ENCODE data around the gene NUDT9. TPM values are rescaled to one million over a fixed set of nuclear protein-coding genes. Genes with fewer than 3 reads are reported as not detected.
A peak's percentile ranks its signal among the peaks of the same experiment; 100 is the strongest.
"Not testable (repeated sequence)": the region's sequence is repeated elsewhere in the genome, so short reads cannot be mapped to it uniquely, and the experiment has no call there.

Gene NUDT9
- total and polyA plus RNA-seq, 2 donors (not counting 1 experiment from before 2014, with no cell fraction given), result 18.8 to 29.2 TPM

- Histone ChIP-seq H3K9ac (ENCODE audit: insufficient read depth, low read length) (no peak overlapping the region), H3K9me3 (ENCODE audit: control insufficient read depth, insufficient read depth, low read depth, low read length) (no peaks in the 10 kb centered on the region), H3K27ac (ENCODE audit: insufficient read depth, low read length) (no peak overlapping the region), H3K4me3 (replicated peaks in 1 of 4; ENCODE audit: control extremely low read depth in 1 of 4, insufficient read depth in 1 of 4, low read depth in 3 of 4, low read length in 4 of 4) (no peak overlapping the region), H2AFZ (ENCODE audit: low read length) (no peak overlapping the region), H3K79me2 (ENCODE audit: control insufficient read depth, insufficient read depth, low read length) (peaks cover 28% of the 10 kb centered on the region), H3K4me2 (ENCODE audit: extremely low read depth, insufficient read depth, low read length) (peak overlapping the region; percentile 90), H3K36me3 (ENCODE audit: control insufficient read depth, insufficient read depth, low read length) (no peaks in the 10 kb centered on the region), H3K4me1 (ENCODE audit: control insufficient read depth, extremely low read depth, insufficient read depth, low read length) (no peaks in the 10 kb centered on the region), H4K20me1 (ENCODE audit: control insufficient read depth, extremely low read depth, insufficient read depth, low read length) (no peaks in the 10 kb centered on the region), H3K27me3 (ENCODE audit: control insufficient read depth, insufficient read depth, low read length) (no peaks in the 10 kb centered on the region)
- no peak for TF ChIP-seq EZH2 (IDR thresholded peaks at IDR 0.05; ENCODE audit: low read length, missing control alignments)
- no peak for TF ChIP-seq CTCF (conservative IDR thresholded peaks at IDR 0.05 in 1 of 2, IDR thresholded peaks at IDR 0.05 in 1 of 2; ENCODE audit: low read depth in 1 of 2, low read length in 2 of 2)
- no peak for DNase-seq (ENCODE audit: low read depth in 2 of 2)
Observed at GRCh38 chr4:87392183-87392582, 30.2 kb upstream of the NUDT9 start.

- not testable (repeated sequence) for H3K4me3 ChIP-seq (replicated peaks in 1 of 4; ENCODE audit: control extremely low read depth in 1 of 4, insufficient read depth in 1 of 4, low read depth in 3 of 4, low read length in 4 of 4); H4K20me1 ChIP-seq (ENCODE audit: control insufficient read depth, extremely low read depth, insufficient read depth, low read length); H2AFZ ChIP-seq (ENCODE audit: low read length); DNase-seq (ENCODE audit: low read depth in 2 of 2); H3K4me2 ChIP-seq (ENCODE audit: extremely low read depth, insufficient read depth, low read length); H3K4me1 ChIP-seq (ENCODE audit: control insufficient read depth, extremely low read depth, insufficient read depth, low read length); H3K9me3 ChIP-seq (ENCODE audit: control insufficient read depth, insufficient read depth, low read depth, low read length); H3K27me3 ChIP-seq (ENCODE audit: control insufficient read depth, insufficient read depth, low read length); H3K36me3 ChIP-seq (ENCODE audit: control insufficient read depth, insufficient read depth, low read length); H3K9ac ChIP-seq (ENCODE audit: insufficient read depth, low read length); H3K79me2 ChIP-seq (ENCODE audit: control insufficient read depth, insufficient read depth, low read length); H3K27ac ChIP-seq (ENCODE audit: insufficient read depth, low read length)
Observed at GRCh38 chr4:87395073-87395472, 27.3 kb upstream of the NUDT9 start.

GRCh38 chr4:87395851-87396250, 26.5 kb upstream of the NUDT9 start:
- H3K27me3 ChIP-seq (ENCODE audit: control insufficient read depth, insufficient read depth, low read length); H2AFZ ChIP-seq (ENCODE audit: low read length); DNase-seq (ENCODE audit: low read depth in 2 of 2); H3K9ac ChIP-seq (ENCODE audit: insufficient read depth, low read length); H3K79me2 ChIP-seq (ENCODE audit: control insufficient read depth, insufficient read depth, low read length); H4K20me1 ChIP-seq (ENCODE audit: control insufficient read depth, extremely low read depth, insufficient read depth, low read length); H3K4me3 ChIP-seq (replicated peaks in 1 of 4; ENCODE audit: control extremely low read depth in 1 of 4, insufficient read depth in 1 of 4, low read depth in 3 of 4, low read length in 4 of 4); H3K4me1 ChIP-seq (ENCODE audit: control insufficient read depth, extremely low read depth, insufficient read depth, low read length); H3K4me2 ChIP-seq (ENCODE audit: extremely low read depth, insufficient read depth, low read length); H3K36me3 ChIP-seq (ENCODE audit: control insufficient read depth, insufficient read depth, low read length); H3K9me3 ChIP-seq (ENCODE audit: control insufficient read depth, insufficient read depth, low read depth, low read length); H3K27ac ChIP-seq (ENCODE audit: insufficient read depth, low read length): not testable (repeated sequence)

GRCh38 chr4:87399148-87399547, 23.2 kb upstream of the NUDT9 start:
- Histone ChIP-seq H2AFZ (ENCODE audit: low read length) (no peak overlapping the region), H3K4me1 (ENCODE audit: control insufficient read depth, extremely low read depth, insufficient read depth, low read length) (no peaks in the 10 kb centered on the region), H3K27me3 (ENCODE audit: control insufficient read depth, insufficient read depth, low read length) (no peaks in the 10 kb centered on the region), H3K9me3 (ENCODE audit: control insufficient read depth, insufficient read depth, low read depth, low read length) (no peaks in the 10 kb centered on the region), H3K4me3 (replicated peaks in 1 of 4; ENCODE audit: control extremely low read depth in 1 of 4, insufficient read depth in 1 of 4, low read depth in 3 of 4, low read length in 4 of 4) (no peak overlapping the region), H3K27ac (ENCODE audit: insufficient read depth, low read length) (no peak overlapping the region), H3K36me3 (ENCODE audit: control insufficient read depth, insufficient read depth, low read length) (no peaks in the 10 kb centered on the region), H3K4me2 (ENCODE audit: extremely low read depth, insufficient read depth, low read length) (no peak overlapping the region), H3K79me2 (ENCODE audit: control insufficient read depth, insufficient read depth, low read length) (no peaks in the 10 kb centered on the region), H4K20me1 (ENCODE audit: control insufficient read depth, extremely low read depth, insufficient read depth, low read length) (no peaks in the 10 kb centered on the region), H3K9ac (ENCODE audit: insufficient read depth, low read length) (no peak overlapping the region)
- DNase-seq (ENCODE audit: low read depth in 2 of 2), result no peak
- TF ChIP-seq EZH2 (IDR thresholded peaks at IDR 0.05; ENCODE audit: low read length, missing control alignments) (no peak), CTCF (conservative IDR thresholded peaks at IDR 0.05 in 1 of 2, IDR thresholded peaks at IDR 0.05 in 1 of 2; ENCODE audit: low read depth in 1 of 2, low read length in 2 of 2) (no peak)

Data from fibroblast of lung (primary cell).